Fibroblast of lung (primary cell): ENCODE data around the gene REPS2. TPM values are rescaled to one million over a fixed set of nuclear protein-coding genes. Genes with fewer than 3 reads are reported as not detected.

Experiments used
- DNase-seq, 2 donors: peaks; one replicate each; pipeline versions ENCODE4 v3.0.0 to v3.0.0-alpha.2; 2010; ENCODE audit warnings: low read depth in 2 of 2
- H2AFZ ChIP-seq: 2 replicates; pipeline ENCODE4 v1.5.1; 2012; ENCODE audit warnings: low read length, control low read depth, inconsistent platforms
- H3K27ac ChIP-seq: 2 replicates; pipeline ENCODE4 v1.5.1; 2011; ENCODE audit warnings: low read length, control low read depth; ENCODE audit not compliant: insufficient read depth
- H3K27me3 ChIP-seq: 2 replicates; pipeline ENCODE4 v1.5.1; 2011; ENCODE audit warnings: mild to moderate bottlenecking, low read length; ENCODE audit not compliant: control insufficient read depth, insufficient read depth
- H3K36me3 ChIP-seq: 2 replicates; pipeline ENCODE4 v1.5.1; 2011; ENCODE audit warnings: low read length; ENCODE audit not compliant: control insufficient read depth, insufficient read depth
- H3K4me1 ChIP-seq: 2 replicates; pipeline ENCODE4 v1.5.1; 2011; ENCODE audit warnings: low read length; ENCODE audit not compliant: control insufficient read depth, insufficient read depth; ENCODE audit errors: extremely low read depth
- H3K4me2 ChIP-seq: 2 replicates; pipeline ENCODE4 v1.5.1; 2011; ENCODE audit warnings: low read length, control low read depth; ENCODE audit not compliant: insufficient read depth; ENCODE audit errors: extremely low read depth
- H3K4me3 ChIP-seq, 4 experiments: fragments of 200-600 bp in 1 of 4; sonication (generic) in 1 of 4; replicated peaks in 1 of 4; 2 replicates each; pipeline ENCODE4 v1.5.1; 2011 to 2016; ENCODE audit warnings: low read length in 4 of 4, low read depth in 3 of 4, mild to moderate bottlenecking in 3 of 4, control low read depth in 2 of 4, inconsistent platforms in 1 of 4, mixed read lengths in 1 of 4; ENCODE audit not compliant: insufficient read depth in 1 of 4; ENCODE audit errors: control extremely low read depth in 1 of 4
- H3K79me2 ChIP-seq: 2 replicates; pipeline ENCODE4 v1.5.1; 2012; ENCODE audit warnings: mild to moderate bottlenecking, low read length, inconsistent platforms; ENCODE audit not compliant: control insufficient read depth, insufficient read depth
- H3K9ac ChIP-seq: 2 replicates; pipeline ENCODE4 v1.5.1; 2011; ENCODE audit warnings: mild to moderate bottlenecking, low read length, control low read depth; ENCODE audit not compliant: insufficient read depth
- H3K9me3 ChIP-seq: 2 replicates; pipeline ENCODE4 v1.5.1; 2012; ENCODE audit warnings: low read depth, low read length; ENCODE audit not compliant: control insufficient read depth, insufficient read depth
- H4K20me1 ChIP-seq: 2 replicates; pipeline ENCODE4 v1.5.1; 2011; ENCODE audit warnings: low read length; ENCODE audit not compliant: control insufficient read depth, insufficient read depth; ENCODE audit errors: extremely low read depth
- CTCF ChIP-seq, 2 donors: IDR thresholded peaks in 1 of 2; conservative IDR thresholded peaks in 1 of 2; 1 replicate in 1 of 2; 2 replicates in 1 of 2; pipeline ENCODE4 v1.5.1; 2011 to 2012; ENCODE audit warnings: low read length in 2 of 2, control low read depth in 1 of 2, inconsistent platforms in 1 of 2, low read depth in 1 of 2, mild to moderate bottlenecking in 1 of 2
- EZH2 ChIP-seq: IDR thresholded peaks from 2 replicates; pipeline ENCODE4 v1.5.1; 2012; ENCODE audit warnings: low read length, control low read depth, mild to moderate bottlenecking; ENCODE audit errors: missing control alignments
- polyA plus RNA-seq, 2 donors: library from polyadenylated mRNA; depleted of rRNA in 1 of 2; stranded (reverse) in 1 of 2; unstranded in 1 of 2; fragments of >200 nt; gene quantifications; 2 replicates each; pipeline ENCODE4 v1.2.1, GENCODE V29; 2011 to 2012; ENCODE audit warnings: missing spikeins in 1 of 2
- total RNA-seq: library from RNA; depleted of rRNA; stranded (reverse); fragments of >200 nt; gene quantifications from 2 replicates; pipeline ENCODE4 v1.2.1, GENCODE V29; 2014

Gene REPS2
- total and polyA plus RNA-seq, 2 donors (not counting 1 experiment from before 2014, with no cell fraction given): 0.27 to 0.50 TPM

- Histone ChIP-seq H2AFZ (no peak overlapping the region), H3K9ac (no peak overlapping the region), H4K20me1 (no peaks in the 10 kb centered on the region), H3K36me3 (no peaks in the 10 kb centered on the region), H3K4me1 (no peaks in the 10 kb centered on the region), H3K79me2 (no peaks in the 10 kb centered on the region), H3K27ac (no peak overlapping the region), H3K4me2 (no peak overlapping the region), H3K4me3 (no peak overlapping the region), H3K27me3 (no peaks in the 10 kb centered on the region), H3K9me3 (no peaks in the 10 kb centered on the region)
- TF ChIP-seq CTCF (conservative IDR thresholded peaks at IDR 0.05 in 1 of 2, IDR thresholded peaks at IDR 0.05 in 1 of 2; ENCODE audit: low read depth in 1 of 2, low read length in 2 of 2) (no peak), EZH2 (no peak)
- no peak for DNase-seq
Observed at GRCh38 chrX:17014216-17014615, 67.8 kb downstream of the REPS2 start.

GRCh38 chrX:17017134-17017533 lies 70.7 kb downstream of the REPS2 start:
- TF ChIP-seq EZH2: no peak
- TF ChIP-seq CTCF (conservative IDR thresholded peaks at IDR 0.05 in 1 of 2, IDR thresholded peaks at IDR 0.05 in 1 of 2; ENCODE audit: low read depth in 1 of 2, low read length in 2 of 2): no peak
- Histone ChIP-seq H3K27ac (no peak overlapping the region), H4K20me1 (no peaks in the 10 kb centered on the region), H3K36me3 (no peaks in the 10 kb centered on the region), H3K4me1 (no peaks in the 10 kb centered on the region), H3K9ac (no peak overlapping the region), H2AFZ (no peak overlapping the region), H3K4me3 (no peak overlapping the region), H3K9me3 (no peaks in the 10 kb centered on the region), H3K27me3 (no peaks in the 10 kb centered on the region), H3K79me2 (no peaks in the 10 kb centered on the region), H3K4me2 (no peak overlapping the region)
- no peak for DNase-seq

GRCh38 chrX:17020356-17020755 lies 73.9 kb downstream of the REPS2 start:
- Histone ChIP-seq H2AFZ (no peak overlapping the region), H4K20me1 (no peaks in the 10 kb centered on the region), H3K9ac (no peak overlapping the region), H3K4me2 (no peak overlapping the region), H3K79me2 (no peaks in the 10 kb centered on the region), H3K27me3 (no peaks in the 10 kb centered on the region), H3K4me1 (no peaks in the 10 kb centered on the region), H3K36me3 (no peaks in the 10 kb centered on the region), H3K9me3 (no peaks in the 10 kb centered on the region), H3K4me3 (no peak overlapping the region), H3K27ac (no peak overlapping the region)
- TF ChIP-seq EZH2 (no peak), CTCF (conservative IDR thresholded peaks at IDR 0.05 in 1 of 2, IDR thresholded peaks at IDR 0.05 in 1 of 2; ENCODE audit: low read depth in 1 of 2, low read length in 2 of 2) (no peak)
- peak in 1 of 2 donors; percentile 64 for DNase-seq
